K562 (cell line): ENCODE data around the gene TMEM86B. TPM values are rescaled to one million over a fixed set of nuclear protein-coding genes. Genes with fewer than 3 reads are reported as not detected.

Source experiments
- ARID4B ChIP-seq: sonication (generic); formaldehyde crosslinking; IDR thresholded peaks from 2 replicates; pipeline ENCODE4 v1.8.0; 2022; ENCODE audit warnings: mild to moderate bottlenecking, missing genetic modification reagents
- BRF2 ChIP-seq: IDR thresholded peaks from 3 replicates; pipeline ENCODE4 v1.6.1; 2011; ENCODE audit warnings: borderline replicate concordance, mild to moderate bottlenecking; ENCODE audit not compliant: insufficient read length, insufficient read depth
- IRF1 ChIP-seq: sonication (generic); formaldehyde crosslinking; IDR thresholded peaks from 2 replicates; pipeline ENCODE4 v1.8.0; 2022; ENCODE audit warnings: missing genetic modification reagents, mild to moderate bottlenecking, borderline replicate concordance
- KHSRP ChIP-seq: fragments of 450-650 bp; IDR thresholded peaks from 2 replicates; pipeline ENCODE4 v1.6.1; 2017
- PCBP2 ChIP-seq: fragments of 200-400 bp; formaldehyde crosslinking; IDR thresholded peaks from 2 replicates; pipeline ENCODE4 v1.6.1; 2018; ENCODE audit warnings: low read length, low read depth, mild to moderate bottlenecking, moderate library complexity; ENCODE audit not compliant: poor library complexity, severe bottlenecking
- PHF21A ChIP-seq: fragments of 450-650 bp; IDR thresholded peaks from 2 replicates; pipeline ENCODE4 v1.6.1; 2017; ENCODE audit warnings: low read depth, borderline replicate concordance
- RNF2 ChIP-seq: sonication (generic); IDR thresholded peaks from 2 replicates; pipeline ENCODE4 v1.6.1; 2016
- USF1 ChIP-seq: sonication (generic); formaldehyde crosslinking; IDR thresholded peaks from 2 replicates; pipeline ENCODE4 v1.9.0; 2022; ENCODE audit warnings: mild to moderate bottlenecking, missing genetic modification reagents
- YBX1 ChIP-seq: fragments of 450-650 bp; IDR thresholded peaks from 2 replicates; pipeline ENCODE4 v1.7.1; 2016; ENCODE audit warnings: mild to moderate bottlenecking
- ZBTB12 ChIP-seq: fragments of 250-450 bp; sonication (Bioruptor Pico); IDR thresholded peaks from 2 replicates; pipeline ENCODE4 v1.4.0; 2020
- ZFP1 ChIP-seq: fragments of 450-650 bp; formaldehyde crosslinking; IDR thresholded peaks from 2 replicates; pipeline ENCODE4 v1.4.0; 2020; ENCODE audit warnings: mild to moderate bottlenecking, mixed read lengths
- ZNF384 ChIP-seq: IDR thresholded peaks from 2 replicates; pipeline ENCODE4 v1.6.1; 2012; ENCODE audit warnings: low read depth, low read length, improper control_type of control experiment
- ZNF644 ChIP-seq: fragments of 200-800 bp; sonication (Bioruptor generic); IDR thresholded peaks from 2 replicates; pipeline ENCODE4 v1.6.1; 2016; ENCODE audit warnings: low read depth, missing genetic modification characterization, missing compliant biosample characterization
- polyA plus RNA-seq, 8 experiments: library from polyadenylated mRNA; depleted of rRNA in 4 of 8; stranded (reverse) in 5 of 8; unstranded in 3 of 8; fragments of >200 nt; fragmentation: Nextera tagmentation in 2 of 8; fragmentation: Illumina TruSeq in 1 of 8; extraction: Ambion mirVana in 2 of 8; extraction: Trizol in 1 of 8; gene quantifications; 2 replicates each; pipeline versions ENCODE4 v1.2.1 to v1.2.3, GENCODE V29; 2011 to 2014; ENCODE audit warnings: inconsistent platforms in 1 of 8, missing spikeins in 1 of 8
- total RNA-seq, 7 experiments: library from RNA; depleted of rRNA in 6 of 7; stranded (reverse); fragments of >200 nt in 6 of 7; fragmentation: Illumina TruSeq in 2 of 7; extraction: Trizol in 2 of 7; gene quantifications; 2 replicates each; pipeline versions ENCODE4 v1.2.1 to v1.2.3, GENCODE V29; 2011 to 2021; ENCODE audit warnings: low replicate concordance in 1 of 7

The TMEM86B gene
- total and polyA plus RNA-seq, 9 of the 15 experiments (the other 6 are each of a cell fraction or from before 2014, with no cell fraction given) = 0.28 to 7.9 (median 2.1) TPM

- TF ChIP-seq ARID4B (CRISPR knock-in tag) (peak; percentile 79), ZBTB12 (CRISPR knock-in tag) (peak; percentile 42; the same call in 1 of the 2 replicates), USF1 (no peak), KHSRP (no peak), ZNF644 (no peak; the same call in 1 of the 2 replicates), RNF2 (peak; percentile 98), PHF21A (peak; percentile 99), ZNF384 (peak; percentile 71), IRF1 (CRISPR knock-in tag) (no peak), YBX1 (no peak), PCBP2 (no peak), BRF2 (no peak), ZFP1 (CRISPR knock-in tag) (no peak)
These were observed 30.4 kb upstream of the TMEM86B start, which contains the start of gene PPP6R1 (continued) for GRCh38 chr19:55258828-55259539.
